AG04450 (cell line): ENCODE data around the gene OCEL1. TPM values are rescaled to one million over a fixed set of nuclear protein-coding genes. Genes with fewer than 3 reads are reported as not detected.
A peak's percentile ranks its signal among the peaks of the same experiment; 100 is the strongest.

Experiments used
- CTCF ChIA-PET: fragments of 300-600, 350-600 bp; formaldehyde crosslinking; extraction: SDS; loops from one replicate; lab custom pipeline; 2022; ENCODE audit warnings: antibody characterized with exemption, inconsistent platforms; lab: Charles Lee
- POLR2A ChIA-PET: fragments of 350-600 bp; formaldehyde crosslinking; extraction: SDS; loops from one replicate; lab custom pipeline; 2021; ENCODE audit warnings: antibody characterized with exemption, inconsistent platforms; lab: Yijun Ruan, JAX
- DNase-seq: peaks from one replicate; pipeline ENCODE4 v3.0.0-alpha.2; 2011; ENCODE audit warnings: low read depth, low spot score
- H3K27ac ChIP-seq: one replicate; pipeline ENCODE4 v1.5.1; 2012; ENCODE audit warnings: low read depth, low read length, control low read depth
- H3K27me3 ChIP-seq: one replicate; pipeline ENCODE4 v1.6.0; 2012; ENCODE audit warnings: low read length; ENCODE audit not compliant: control insufficient read depth, insufficient read depth
- H3K4me3 ChIP-seq: 2 replicates; pipeline ENCODE4 v1.5.1; 2011; ENCODE audit warnings: mild to moderate bottlenecking, low read depth, low read length, control low read depth
- H3K9me3 ChIP-seq: 2 replicates; pipeline ENCODE4 v1.5.1; 2012; ENCODE audit warnings: low read length; ENCODE audit not compliant: control insufficient read depth, insufficient read depth
- polyA plus RNA-seq: library from polyadenylated mRNA; depleted of rRNA; stranded (reverse); fragments of >200 nt; gene quantifications from 2 replicates; pipeline ENCODE4 v1.2.3, GENCODE V29; 2011
- TF ChIP-seq, protein P1 (sequence below): IDR thresholded peaks from 2 replicates; pipeline ENCODE4 v1.5.1; 2011; ENCODE audit warnings: low read depth, low read length, control low read depth, inconsistent platforms

The OCEL1 gene
- polyA plus RNA-seq, 1 experiment, result 4.6 TPM

DNA sequence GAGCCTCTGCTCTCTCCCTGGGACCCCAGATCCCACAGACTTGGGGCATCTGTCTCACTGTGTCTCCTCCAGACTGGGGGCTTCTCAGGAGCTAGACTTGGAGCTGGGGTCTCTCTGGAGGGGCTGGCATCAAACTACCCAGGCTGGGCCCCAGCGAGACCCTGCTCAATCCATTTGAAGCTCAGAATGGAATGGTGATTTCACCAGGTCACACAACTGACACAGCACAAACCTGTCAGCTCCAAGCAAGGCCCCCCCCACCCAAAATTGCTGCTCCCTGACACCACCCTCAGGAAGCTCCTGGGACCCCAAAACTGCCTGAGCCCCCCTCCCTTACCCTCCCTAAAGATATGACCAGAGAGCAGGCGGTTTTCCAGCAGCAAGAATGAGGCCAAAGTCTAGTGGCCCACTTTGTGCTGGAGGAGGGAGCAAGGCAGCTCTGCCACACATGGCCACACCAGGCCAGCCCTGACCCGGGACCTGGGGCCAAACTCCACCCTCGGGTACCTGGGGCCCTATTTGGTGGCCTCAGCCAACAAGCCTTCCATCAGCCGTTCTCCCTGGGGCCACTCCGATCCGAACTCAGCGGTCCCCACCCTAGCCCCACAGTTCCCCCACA is 17.3 kb downstream of the OCEL1 start:
- no peaks in the 10 kb centered on the region for H3K27me3 ChIP-seq
- H3K4me3 ChIP-seq, result peak overlapping the region; percentile 86
- no peak overlapping the region for H3K27ac ChIP-seq
- ChIA-PET POLR2A (interaction anchor here (1.3 kb wide), 1 partner anchor 17 kb away, joined by 6 read pairs; the partner anchor contains the start of gene OCEL1), CTCF (interaction anchor here (1.0 kb wide), 1 partner anchor 39 kb away, joined by 4 read pairs; no protein-coding TSS in a partner anchor)
- TF ChIP-seq, protein P1, sequence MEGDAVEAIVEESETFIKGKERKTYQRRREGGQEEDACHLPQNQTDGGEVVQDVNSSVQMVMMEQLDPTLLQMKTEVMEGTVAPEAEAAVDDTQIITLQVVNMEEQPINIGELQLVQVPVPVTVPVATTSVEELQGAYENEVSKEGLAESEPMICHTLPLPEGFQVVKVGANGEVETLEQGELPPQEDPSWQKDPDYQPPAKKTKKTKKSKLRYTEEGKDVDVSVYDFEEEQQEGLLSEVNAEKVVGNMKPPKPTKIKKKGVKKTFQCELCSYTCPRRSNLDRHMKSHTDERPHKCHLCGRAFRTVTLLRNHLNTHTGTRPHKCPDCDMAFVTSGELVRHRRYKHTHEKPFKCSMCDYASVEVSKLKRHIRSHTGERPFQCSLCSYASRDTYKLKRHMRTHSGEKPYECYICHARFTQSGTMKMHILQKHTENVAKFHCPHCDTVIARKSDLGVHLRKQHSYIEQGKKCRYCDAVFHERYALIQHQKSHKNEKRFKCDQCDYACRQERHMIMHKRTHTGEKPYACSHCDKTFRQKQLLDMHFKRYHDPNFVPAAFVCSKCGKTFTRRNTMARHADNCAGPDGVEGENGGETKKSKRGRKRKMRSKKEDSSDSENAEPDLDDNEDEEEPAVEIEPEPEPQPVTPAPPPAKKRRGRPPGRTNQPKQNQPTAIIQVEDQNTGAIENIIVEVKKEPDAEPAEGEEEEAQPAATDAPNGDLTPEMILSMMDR, result no peak
- no peak for DNase-seq
- no peaks in the 10 kb centered on the region; the same call in 1 of the 2 replicates for H3K9me3 ChIP-seq

DNA sequence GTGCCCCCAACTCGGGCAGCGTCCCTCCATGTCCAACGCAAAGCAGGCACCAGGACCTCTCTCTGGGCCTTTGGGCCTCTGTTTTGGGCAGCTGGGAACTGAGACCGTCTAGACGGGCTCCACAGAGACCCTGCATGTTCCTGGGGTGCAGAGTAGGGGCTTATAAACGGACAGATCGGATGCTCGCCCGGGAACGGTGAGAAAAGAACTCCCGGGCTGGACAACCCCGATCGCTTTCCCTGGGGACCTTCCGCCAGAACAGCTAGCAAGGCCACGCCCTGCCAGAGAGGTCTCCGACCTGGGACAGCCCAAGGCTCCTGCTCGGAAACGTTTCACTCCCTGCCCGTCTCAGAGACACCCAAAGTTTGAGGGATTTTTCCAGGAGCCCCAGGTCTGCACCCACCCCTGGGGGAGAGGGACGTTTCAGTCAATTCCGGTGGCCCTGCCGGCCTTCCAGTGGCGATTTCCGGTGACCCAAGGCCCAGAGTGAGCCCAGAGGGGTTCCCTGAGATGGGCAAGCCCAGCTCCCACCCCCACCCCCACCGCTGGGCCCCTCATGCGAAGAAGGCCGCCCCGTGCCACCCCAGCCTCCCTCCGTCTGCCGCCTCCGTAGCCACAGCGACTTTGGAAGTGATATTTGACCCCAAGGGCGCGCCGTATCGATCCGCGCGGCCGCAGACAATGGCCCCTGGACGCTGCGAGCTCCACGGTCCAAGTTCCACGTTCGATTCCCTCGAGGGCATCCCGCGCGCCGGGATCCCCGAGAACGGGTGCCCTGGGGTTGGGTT is 18.0 kb downstream of the OCEL1 start:
- no peaks in the 10 kb centered on the region; the same call in 1 of the 2 replicates for H3K9me3 ChIP-seq
- H3K27me3 ChIP-seq, result no peaks in the 10 kb centered on the region
- peak overlapping the region; percentile 86 for H3K4me3 ChIP-seq
- CTCF ChIA-PET, result interaction anchor here (0.6 kb wide), 1 partner anchor 474 kb away, joined by 3 read pairs; no protein-coding TSS in a partner anchor
- POLR2A ChIA-PET, result no interaction called here
- TF ChIP-seq, protein P1, result no peak
- H3K27ac ChIP-seq, result no peak overlapping the region
- DNase-seq, result no peak

DNA sequence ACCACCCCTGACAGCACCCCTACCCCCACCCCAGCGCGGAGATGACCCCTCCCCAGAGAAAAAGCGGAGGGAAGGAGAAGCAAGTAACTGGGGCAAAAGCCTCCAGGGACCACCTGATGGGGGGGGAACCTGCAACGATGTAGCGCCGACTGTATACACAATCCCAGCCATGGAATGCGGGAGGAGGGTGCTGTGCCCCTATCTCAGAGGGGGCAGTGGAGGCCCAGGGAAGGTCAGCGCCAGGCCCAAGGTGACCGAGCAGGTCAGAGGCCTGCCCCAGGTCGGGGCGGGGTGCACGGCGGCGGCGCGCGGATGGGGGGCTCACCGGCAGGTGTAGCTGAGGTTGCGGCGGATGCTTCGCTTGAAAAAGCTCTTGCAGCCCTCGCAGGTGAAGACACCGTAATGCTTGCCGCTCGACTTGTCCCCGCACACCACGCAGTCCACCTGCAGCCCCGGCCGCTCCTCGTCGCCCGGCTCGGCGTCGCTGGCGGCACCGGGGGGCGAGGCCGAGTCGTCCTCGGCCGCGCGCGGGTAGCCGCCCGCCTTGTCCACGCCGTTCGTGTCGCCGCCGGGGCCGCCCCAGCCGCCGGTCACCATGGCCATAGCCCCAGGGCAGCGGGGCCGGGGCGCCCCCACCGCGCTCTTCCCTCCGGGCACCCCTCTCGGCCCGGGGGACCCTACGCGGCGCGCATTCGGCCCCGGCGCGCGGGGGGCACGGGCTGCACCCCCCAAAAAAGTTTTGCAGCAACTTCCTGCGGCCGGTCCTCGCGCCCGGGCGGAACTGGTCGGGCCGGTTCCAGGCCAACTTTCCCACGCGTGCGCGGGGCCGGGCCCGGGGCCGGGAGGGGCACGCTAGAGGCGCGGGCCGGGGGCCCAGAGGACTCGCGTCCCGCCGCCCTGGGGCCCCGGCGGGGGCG is 18.9 kb downstream of the OCEL1 start:
- Histone ChIP-seq H3K9me3 (no peaks in the 10 kb centered on the region; the same call in 1 of the 2 replicates), H3K27me3 (no peaks in the 10 kb centered on the region), H3K27ac (no peak overlapping the region), H3K4me3 (peak overlapping the region; percentile 86)
- ChIA-PET CTCF (interaction anchor here (0.6 kb wide), 1 partner anchor 475 kb away, joined by 3 read pairs; no protein-coding TSS in a partner anchor), POLR2A (no interaction called here)
- DNase-seq, result no peak
- TF ChIP-seq, protein P1, result no peak

DNA sequence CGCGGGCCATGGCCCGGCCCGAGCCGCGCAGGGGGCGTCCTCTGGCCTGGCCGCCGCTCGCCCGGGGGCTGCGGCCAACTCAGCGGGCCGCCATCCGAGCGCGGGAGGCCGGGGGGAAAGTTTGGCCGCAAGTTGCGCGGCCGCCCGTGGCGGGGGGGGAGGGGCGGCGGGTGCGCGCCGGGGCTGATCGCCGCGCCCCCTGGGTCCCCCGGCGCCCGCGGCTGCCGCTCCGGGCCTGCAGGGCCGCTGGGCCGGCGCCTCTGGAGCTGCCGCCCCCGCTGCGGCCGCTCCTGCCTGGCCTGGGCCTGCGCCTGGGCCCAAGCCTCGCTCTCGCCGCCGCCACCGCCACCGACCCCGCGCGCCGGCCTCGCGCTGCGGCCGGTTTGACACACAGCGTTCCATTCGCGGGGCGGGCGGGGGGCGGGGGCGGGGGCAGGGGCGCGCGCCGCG is 19.5 kb downstream of the OCEL1 start, which contains the start of gene NR2F6:
Gene NR2F6, minus strand, starts transcription at position 385 of the 450 bp plus-strand sequence. CDS start 699 bp downstream, outside the sequence.
- DNase-seq, result no peak
- Histone ChIP-seq H3K9me3 (no peaks in the 10 kb centered on the region; the same call in 1 of the 2 replicates), H3K27me3 (no peaks in the 10 kb centered on the region), H3K4me3 (peak within 1 kb of the TSS; percentile 86), H3K27ac (peak within 1 kb of the TSS; percentile 47)
- ChIA-PET POLR2A (interaction anchor here (0.7 kb wide), 3 partner anchors 55 to 687 kb away, joined by 3 to 8 read pairs (median 6); partner anchors contain the start of gene CCDC124), CTCF (no interaction called here)
- TF ChIP-seq, protein P1, result no peak
